HFF-Myc (cell line): ENCODE measurements around the gene EXOSC2.

Experiments used
- DNase-seq: peaks from one replicate; pipeline ENCODE4 v3.0.0-alpha.2; 2011; ENCODE audit warnings: low read depth; ENCODE audit errors: extremely low read depth
- H3K4me3 ChIP-seq: replicated peaks from 2 replicates; pipeline ENCODE4 v1.5.1; 2011; ENCODE audit warnings: low read depth, mild to moderate bottlenecking, control low read depth, low read length
- CTCF ChIP-seq: IDR thresholded peaks from 2 replicates; pipeline ENCODE4 v1.5.1; 2012; ENCODE audit warnings: mild to moderate bottlenecking, low read depth, low read length, control low read depth; ENCODE audit errors: missing control alignments

EXOSC2 gene

GRCh38 chr9:130696139-130696650 is 2.6 kb downstream of the EXOSC2 start:
- TF ChIP-seq CTCF, result no peak
- no peak for DNase-seq
- H3K4me3 ChIP-seq, result no peak overlapping the region; the same call in 1 of the 2 replicates

GRCh38 chr9:130696996-130697395 is 3.4 kb downstream of the EXOSC2 start:
- DNase-seq, result no peak
- no peak for TF ChIP-seq CTCF
- no peak overlapping the region for H3K4me3 ChIP-seq

GRCh38 chr9:130698514-130698913 is 4.9 kb downstream of the EXOSC2 start:
- no peak overlapping the region for H3K4me3 ChIP-seq
- DNase-seq, result no peak
- TF ChIP-seq CTCF, result no peak

GRCh38 chr9:130699047-130699446 is 5.5 kb downstream of the EXOSC2 start:
- no peak for DNase-seq
- TF ChIP-seq CTCF, result no peak

GRCh38 chr9:130701059-130702022 is 7.8 kb downstream of the EXOSC2 start:
- peak; percentile 42 for DNase-seq

More at GRCh38 chr9:130699047-130699446, 5.5 kb downstream of the EXOSC2 start:
- no peak overlapping the region for H3K4me3 ChIP-seq

GRCh38 chr9:130703501-130703900 is 9.9 kb downstream of the EXOSC2 start:
- no peak for DNase-seq
- TF ChIP-seq CTCF, result no peak
- no peak overlapping the region for H3K4me3 ChIP-seq

More at GRCh38 chr9:130701059-130702022, 7.8 kb downstream of the EXOSC2 start:
- peak; percentile 99 for TF ChIP-seq CTCF
- no peak overlapping the region for H3K4me3 ChIP-seq
